HepG2 (cell line): ENCODE results near the gene PXK. TPM values are rescaled to one million over a fixed set of nuclear protein-coding genes. Genes with fewer than 3 reads are reported as not detected.

Experiments
- ARID3A ChIP-seq: IDR thresholded peaks from 2 replicates; pipeline ENCODE4 v1.6.1; 2012; ENCODE audit warnings: low read depth, low read length, improper control_type of control experiment
- ATF1 ChIP-seq: IDR thresholded peaks from 2 replicates; pipeline ENCODE4 v1.6.1; 2016; ENCODE audit warnings: mild to moderate bottlenecking, control low read depth
- ATF3 ChIP-seq: sonication (generic); formaldehyde crosslinking; IDR thresholded peaks from 2 replicates; pipeline ENCODE4 v1.4.0; 2020; ENCODE audit warnings: missing genetic modification reagents
- BRF2 ChIP-seq: sonication (generic); formaldehyde crosslinking; IDR thresholded peaks from 2 replicates; pipeline ENCODE4 v1.8.1; 2022; ENCODE audit warnings: mild to moderate bottlenecking, missing genetic modification reagents
- FOXO4 ChIP-seq: sonication (generic); formaldehyde crosslinking; conservative IDR thresholded peaks from 2 replicates; pipeline ENCODE4 v1.8.1; 2023; ENCODE audit warnings: missing genetic modification reagents
- MATR3 ChIP-seq: sonication (generic); formaldehyde crosslinking; IDR thresholded peaks from 2 replicates; pipeline ENCODE4 v1.4.0; 2020; ENCODE audit warnings: missing genetic modification reagents
- MEF2D ChIP-seq: sonication (generic); formaldehyde crosslinking; IDR thresholded peaks from 2 replicates; pipeline ENCODE4 v1.5.1; 2020; ENCODE audit warnings: mild to moderate bottlenecking, missing genetic modification reagents
- NCOA5 ChIP-seq: sonication (generic); formaldehyde crosslinking; IDR thresholded peaks from 2 replicates; pipeline ENCODE4 v1.4.0; 2020; ENCODE audit warnings: missing genetic modification reagents
- NFAT5 ChIP-seq: sonication (generic); formaldehyde crosslinking; IDR thresholded peaks from 2 replicates; pipeline ENCODE4 v1.4.0; 2020; ENCODE audit warnings: missing genetic modification reagents
- NR3C1 ChIP-seq: sonication (generic); formaldehyde crosslinking; IDR thresholded peaks from 2 replicates; pipeline ENCODE4 v1.4.0; 2020; ENCODE audit warnings: missing genetic modification reagents
- RARG ChIP-seq: sonication (generic); formaldehyde crosslinking; IDR thresholded peaks from 2 replicates; pipeline ENCODE4 v1.4.0; 2020; ENCODE audit warnings: low read depth, mild to moderate bottlenecking, missing genetic modification reagents
- SMARCC2 ChIP-seq: fragments of 450-650 bp; IDR thresholded peaks from 2 replicates; pipeline ENCODE4 v1.6.1; 2017; ENCODE audit warnings: antibody characterized with exemption, mild to moderate bottlenecking
- TBL1XR1 ChIP-seq: fragments of 150-350 bp; IDR thresholded peaks from 2 replicates; pipeline ENCODE4 v1.6.1; 2014; ENCODE audit warnings: borderline replicate concordance, low read length; ENCODE audit not compliant: partially characterized antibody
- TOPORS ChIP-seq: sonication (generic); formaldehyde crosslinking; IDR thresholded peaks from 2 replicates; pipeline ENCODE4 v1.8.0; 2023; ENCODE audit warnings: mild to moderate bottlenecking, missing genetic modification reagents
- UBTF ChIP-seq: sonication (generic); formaldehyde crosslinking; IDR thresholded peaks from 2 replicates; pipeline ENCODE4 v1.4.0; 2020; ENCODE audit warnings: mild to moderate bottlenecking, missing genetic modification reagents
- ZFP36L1 ChIP-seq: sonication (generic); formaldehyde crosslinking; IDR thresholded peaks from 2 replicates; pipeline ENCODE4 v1.8.0; 2022; ENCODE audit warnings: mild to moderate bottlenecking, missing genetic modification reagents, moderate library complexity
- ZNF430 ChIP-seq: sonication (generic); formaldehyde crosslinking; IDR thresholded peaks from 2 replicates; pipeline ENCODE4 v1.9.0; 2021; ENCODE audit warnings: mild to moderate bottlenecking, missing genetic modification reagents
- ZSCAN21 ChIP-seq: sonication (generic); formaldehyde crosslinking; IDR thresholded peaks from 2 replicates; pipeline ENCODE4 v1.8.0; 2022; ENCODE audit warnings: mild to moderate bottlenecking, missing genetic modification reagents, moderate library complexity, borderline replicate concordance
- polyA plus RNA-seq, 8 experiments: library from polyadenylated mRNA; depleted of rRNA in 3 of 8; stranded (reverse) in 7 of 8; unstranded in 1 of 8; fragments of >200 nt; fragmentation: Illumina TruSeq in 4 of 8; extraction: Trizol in 4 of 8; gene quantifications; 2 replicates each; pipeline versions ENCODE4 v1.2.1 to v1.2.3, GENCODE V29; 2011 to 2016; ENCODE audit warnings: low read depth in 4 of 8, missing spikeins in 1 of 8, mixed read lengths in 1 of 8; ENCODE audit not compliant: insufficient read depth in 1 of 8
- total RNA-seq, 5 experiments: library from RNA; depleted of rRNA; stranded (reverse); fragments of >200 nt; fragmentation: Illumina TruSeq; extraction: Trizol; gene quantifications; 2 replicates each; pipeline ENCODE4 v1.2.3, GENCODE V29; 2016; ENCODE audit warnings: low read depth in 1 of 5

The PXK gene
- total and polyA plus RNA-seq, 2 of the 13 experiments (the other 11 are each of a cell fraction or from before 2014, with no cell fraction given), result 6.4 to 18.6 TPM

GRCh38 chr3:58332575-58333188, at the start of gene PXK (continued):
- TF ChIP-seq NFAT5 (CRISPR knock-in tag), result no peak
- no peak for TF ChIP-seq ZNF430
- no peak for TF ChIP-seq NCOA5 (CRISPR knock-in tag)
- TF ChIP-seq ATF1 (CRISPR knock-in tag), result no peak
- 0 out of 2 replicates have a peak, but pooled peaks have one; percentile 14 for TF ChIP-seq ARID3A
- TF ChIP-seq SMARCC2, result no peak
- no peak for TF ChIP-seq FOXO4 (CRISPR knock-in tag)
- TF ChIP-seq MATR3 (CRISPR knock-in tag), result no peak
- TF ChIP-seq UBTF (CRISPR knock-in tag), result peak; percentile 87
- TF ChIP-seq RARG (CRISPR knock-in tag), result no peak
- no peak for TF ChIP-seq TBL1XR1
- TF ChIP-seq TOPORS (CRISPR knock-in tag), result no peak
- TF ChIP-seq NR3C1 (CRISPR knock-in tag), result no peak
- TF ChIP-seq ZSCAN21 (CRISPR knock-in tag), result peak; percentile 74; the same call in 1 of the 2 replicates
- TF ChIP-seq BRF2, result no peak
- TF ChIP-seq ZFP36L1 (CRISPR knock-in tag), result no peak
- TF ChIP-seq MEF2D (CRISPR knock-in tag), result no peak
- TF ChIP-seq ATF3, result no peak
